HCT116 (cell line): ENCODE results near the gene DCTN3. TPM values are rescaled to one million over a fixed set of nuclear protein-coding genes. Genes with fewer than 3 reads are reported as not detected.

Experiments used
- ATAC-seq: fragments of 200-7000 bp; cut with Tn5 transposase; 2 replicates; pipeline ENCODE4 v1.9.1; 2020; ENCODE audit warnings: mild to moderate bottlenecking, moderate library complexity
- BruUV-seq: library from RNA; stranded (reverse); fragments of 400-500 nt; replicated peaks from 2 replicates; lab custom pipeline; 2021; lab: Mats Ljungman, UMichigan
- CTCF ChIA-PET: fragments of 300-600 bp; sonication (Branson Sonifier 250); formaldehyde crosslinking; loops from one replicate; lab custom pipeline; 2021; ENCODE audit warnings: antibody characterized with exemption; lab: Charles Lee
- POLR2A ChIA-PET: fragments of 300-600, 350-600 bp; sonication (Branson Sonifier 250); formaldehyde crosslinking; loops from one replicate; lab custom pipeline; 2021; ENCODE audit warnings: antibody characterized with exemption; lab: Charles Lee
- RAD21 ChIA-PET, 2 experiments: fragments of 300-600 bp; sonication (Branson Sonifier 250); formaldehyde crosslinking; loops; one replicate each; lab custom pipeline; 2023; ENCODE audit warnings: low total read pairs in 2 of 2; ENCODE audit not compliant: uncharacterized antibody in 2 of 2, unreplicated experiment in 2 of 2, low non-redundant PET in 1 of 2; lab: Charles Lee
- DNase-seq: peaks from one replicate; pipeline ENCODE4 v3.0.0-alpha.2; 2010; ENCODE audit warnings: low read depth, low spot score
- H2AFZ ChIP-seq: fragments of 200-600 bp; shearing (Covaris generic), sonication (generic); 2 replicates; pipeline ENCODE4 v1.6.1; 2017; ENCODE audit warnings: low read depth, mixed run types, mixed read lengths, antibody characterized with exemption, low read length; ENCODE audit not compliant: poor library complexity, severe bottlenecking
- H3K27ac ChIP-seq: 2 replicates; pipeline ENCODE4 v1.5.1; 2012; ENCODE audit warnings: low read depth, low read length
- H3K27me3 ChIP-seq: fragments of 200-600 bp; sonication (generic); 2 replicates; pipeline ENCODE4 v1.6.1; 2016; ENCODE audit warnings: mixed run types, low read length, mixed read lengths; ENCODE audit not compliant: insufficient read depth
- H3K36me3 ChIP-seq, 2 experiments: fragments of 200-500 bp in 1 of 2; fragments of 200-600 bp in 1 of 2; sonication (Bioruptor generic) in 1 of 2; sonication (generic) in 1 of 2; 2 replicates each; pipeline versions ENCODE4 v1.5.1 to v1.6.1; 2014 to 2016; ENCODE audit warnings: low read length in 2 of 2, inconsistent platforms in 1 of 2, mixed read lengths in 1 of 2, mixed run types in 1 of 2; ENCODE audit not compliant: insufficient read depth in 2 of 2, control insufficient read depth in 1 of 2
- H3K4me1 ChIP-seq, 2 experiments: fragments of 200-600 bp in 1 of 2; sonication (generic) in 1 of 2; 2 replicates each; pipeline versions ENCODE4 v1.5.1 to v1.6.1; 2012 to 2017; ENCODE audit warnings: low read length in 2 of 2, inconsistent platforms in 1 of 2, mild to moderate bottlenecking in 1 of 2, mixed read lengths in 1 of 2, mixed run types in 1 of 2, moderate library complexity in 1 of 2; ENCODE audit not compliant: insufficient read depth in 2 of 2, control insufficient read depth in 1 of 2
- H3K4me2 ChIP-seq: fragments of 200-600 bp; sonication (generic); 2 replicates; pipeline ENCODE4 v1.6.1; 2017; ENCODE audit warnings: mixed run types, low read length, mixed read lengths
- H3K4me3 ChIP-seq, 2 experiments: fragments of 200-600 bp in 1 of 2; sonication (generic) in 1 of 2; replicated peaks in 1 of 2; 2 replicates each; pipeline ENCODE4 v1.5.1; 2011 to 2016; ENCODE audit warnings: low read length in 2 of 2, control low read depth in 1 of 2, low read depth in 1 of 2, mild to moderate bottlenecking in 1 of 2, mixed read lengths in 1 of 2, mixed run types in 1 of 2
- H3K79me2 ChIP-seq: fragments of 200-600 bp; sonication (generic); 2 replicates; pipeline ENCODE4 v1.6.1; 2017; ENCODE audit warnings: mild to moderate bottlenecking, mixed run types, low read length, moderate library complexity, mixed read lengths; ENCODE audit not compliant: insufficient read depth
- H3K9ac ChIP-seq: fragments of 200-600 bp; sonication (generic); 2 replicates; pipeline ENCODE4 v1.6.1; 2016; ENCODE audit warnings: low read length, mixed read lengths
- H3K9me2 ChIP-seq: fragments of 200-600 bp; sonication (generic), shearing (Covaris generic); 2 replicates; pipeline ENCODE4 v1.6.1; 2017; ENCODE audit warnings: mixed run types, mild to moderate bottlenecking, moderate library complexity; ENCODE audit not compliant: insufficient read depth
- H3K9me3 ChIP-seq, 2 experiments: fragments of 200-500 bp in 1 of 2; fragments of 200-600 bp in 1 of 2; sonication (Bioruptor generic) in 1 of 2; sonication (generic) in 1 of 2; 2 replicates each; pipeline ENCODE4 v1.6.1; 2014 to 2017; ENCODE audit warnings: low read length in 2 of 2, mixed read lengths in 2 of 2, inconsistent platforms in 1 of 2, low read depth in 1 of 2, mild to moderate bottlenecking in 1 of 2, mixed run types in 1 of 2, moderate library complexity in 1 of 2; ENCODE audit not compliant: control insufficient read depth in 1 of 2, insufficient read depth in 1 of 2
- H4K20me1 ChIP-seq: fragments of 200-600 bp; sonication (generic), shearing (Covaris generic); 2 replicates; pipeline ENCODE4 v1.6.1; 2017; ENCODE audit warnings: mixed run types, mild to moderate bottlenecking, moderate library complexity; ENCODE audit not compliant: insufficient read depth
- CBX3 ChIP-seq: IDR thresholded peaks from 2 replicates; pipeline ENCODE4 v1.6.1; 2012; ENCODE audit warnings: low read depth
- CEBPB ChIP-seq: IDR thresholded peaks from 2 replicates; pipeline ENCODE4 v1.6.1; 2012; ENCODE audit warnings: low read depth
- EGR1 ChIP-seq: IDR thresholded peaks from 2 replicates; pipeline ENCODE4 v1.6.1; 2012; ENCODE audit warnings: low read depth
- ELF1 ChIP-seq: IDR thresholded peaks from 2 replicates; pipeline ENCODE4 v1.6.1; 2012; ENCODE audit warnings: low read depth, borderline replicate concordance
- EZH2 ChIP-seq: fragments of 200-600 bp; sonication (generic); IDR thresholded peaks from 2 replicates; pipeline ENCODE4 v1.6.1; 2017; ENCODE audit warnings: antibody characterized with exemption, mixed run types
- EZH2phosphoT487 ChIP-seq: fragments of 200-600 bp; IDR thresholded peaks from 2 replicates; pipeline ENCODE4 v1.6.1; 2018; ENCODE audit warnings: antibody characterized with exemption, borderline replicate concordance
- FOSL1 ChIP-seq: IDR thresholded peaks from 2 replicates; pipeline ENCODE4 v1.6.1; 2012; ENCODE audit warnings: low read depth
- JUND ChIP-seq: IDR thresholded peaks from 2 replicates; pipeline ENCODE4 v1.6.1; 2012
- POLR2A ChIP-seq: IDR thresholded peaks from 2 replicates; pipeline ENCODE4 v1.7.0; 2011; ENCODE audit warnings: borderline replicate concordance; ENCODE audit not compliant: insufficient read depth, insufficient read length; ENCODE audit errors: extremely low read depth
- POLR2AphosphoS5 ChIP-seq: IDR thresholded peaks from 2 replicates; pipeline ENCODE4 v1.6.1; 2011; ENCODE audit warnings: mild to moderate bottlenecking, low read depth, low read length, moderate library complexity
- RAD21 ChIP-seq: IDR thresholded peaks from 2 replicates; pipeline ENCODE4 v1.6.1; 2012; ENCODE audit warnings: low read depth, mild to moderate bottlenecking
- SIN3A ChIP-seq: IDR thresholded peaks from 2 replicates; pipeline ENCODE4 v1.6.1; 2012; ENCODE audit warnings: low read depth
- SP1 ChIP-seq: IDR thresholded peaks from 2 replicates; pipeline ENCODE4 v1.6.1; 2012; ENCODE audit warnings: low read depth
- TCF7L2 ChIP-seq: IDR thresholded peaks from 2 replicates; pipeline ENCODE4 v1.7.0; 2011; ENCODE audit warnings: borderline replicate concordance, inconsistent platforms; ENCODE audit not compliant: insufficient read depth, insufficient read length; ENCODE audit errors: extremely low read depth
- YY1 ChIP-seq: IDR thresholded peaks from 2 replicates; pipeline ENCODE4 v1.6.1; 2011; ENCODE audit warnings: low read length, low read depth, moderate library complexity, mild to moderate bottlenecking; ENCODE audit not compliant: insufficient replicate concordance; ENCODE audit errors: extremely low read depth
- intact Hi-C: fragments of 100-400 bp; cut with micrococcal nuclease; formaldehyde crosslinking; loops from 2 replicates; pipeline ENCODE4 v1.10.0; 2022
- total RNA-seq: library from RNA; stranded (reverse); gene quantifications from one replicate; pipeline ENCODE4 v1.2.1, GENCODE V29; 2021; ENCODE audit not compliant: unreplicated experiment
- TF ChIP-seq, protein P1 (sequence below): IDR thresholded peaks from 2 replicates; pipeline ENCODE4 v1.6.1; 2012
- TF ChIP-seq, protein P2 (sequence below), 3 experiments: fragments of 200-600 bp in 1 of 3; sonication (generic) in 1 of 3; IDR thresholded peaks in 2 of 3; conservative IDR thresholded peaks in 1 of 3; 2 replicates each; pipeline ENCODE4 v1.5.1; 2012 to 2017; ENCODE audit warnings: low read depth in 2 of 3, low read length in 2 of 3, antibody characterized with exemption in 1 of 3, borderline replicate concordance in 1 of 3, control low read depth in 1 of 3, mild to moderate bottlenecking in 1 of 3, mixed read lengths in 1 of 3, mixed run types in 1 of 3, moderate library complexity in 1 of 3; ENCODE audit not compliant: insufficient read depth in 1 of 3
- TF ChIP-seq, protein P3 (sequence below): IDR thresholded peaks from 2 replicates; pipeline ENCODE4 v1.6.1; 2012

The DCTN3 gene
- total RNA-seq, 1 experiment from 2014 or later = 64.0 TPM

DNA sequence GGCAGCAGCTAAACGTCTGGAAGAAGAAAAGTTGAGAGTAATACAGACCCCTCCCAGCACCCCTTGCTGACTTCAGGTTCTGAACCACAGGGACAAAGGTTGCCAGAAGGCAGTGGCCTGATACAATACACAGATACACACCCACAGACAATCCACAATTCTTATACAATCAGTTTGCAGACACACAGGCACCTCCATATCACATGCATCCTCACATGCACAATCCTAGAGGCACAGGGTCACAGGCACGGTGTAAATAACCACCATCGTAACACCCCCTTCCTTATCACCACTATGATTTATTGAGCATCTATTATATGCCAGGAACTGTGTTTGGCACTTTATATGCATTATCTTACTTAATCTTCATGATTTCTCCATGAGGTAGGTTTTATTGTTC lies 39.0 kb downstream of the DCTN3 start:
- Histone ChIP-seq H3K4me3 (no peak overlapping the region), H3K9ac (no peak overlapping the region), H3K79me2 (no peaks in the 10 kb centered on the region), H4K20me1 (no peaks in the 10 kb centered on the region), H3K36me3 (no peaks in the 10 kb centered on the region), H2AFZ (no peak overlapping the region), H3K9me2 (no peaks in the 10 kb centered on the region), H3K9me3 (no peaks in the 10 kb centered on the region), H3K4me2 (no peak overlapping the region), H3K27me3 (peaks cover 5% of the 10 kb centered on the region; the same call in 1 of the 2 replicates), H3K4me1 (no peaks in the 10 kb centered on the region), H3K27ac (no peak overlapping the region)
- DNase-seq (no peak), ATAC-seq (no peak)
- no TSS peak for BruUV-seq
- ChIA-PET RAD21 (no interaction called here), POLR2A (no interaction called here), CTCF (interaction anchor here (1.0 kb wide), 1 partner anchor 10 kb away, joined by 3 read pairs; no protein-coding TSS in a partner anchor)
- intact Hi-C loops = no loop called here
- TF ChIP-seq EGR1 (no peak), CBX3 (no peak), JUND (no peak), SIN3A (no peak), EZH2 (no peak), FOSL1 (no peak), CEBPB (no peak), POLR2A (no peak), ELF1 (no peak), TCF7L2 (no peak), RAD21 (no peak), POLR2AphosphoS5 (no peak), EZH2phosphoT487 (no peak), SP1 (no peak), YY1 (no peak)
- TF ChIP-seq, protein P1, sequence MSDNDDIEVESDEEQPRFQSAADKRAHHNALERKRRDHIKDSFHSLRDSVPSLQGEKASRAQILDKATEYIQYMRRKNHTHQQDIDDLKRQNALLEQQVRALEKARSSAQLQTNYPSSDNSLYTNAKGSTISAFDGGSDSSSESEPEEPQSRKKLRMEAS = no peak
- TF ChIP-seq, protein P2, sequence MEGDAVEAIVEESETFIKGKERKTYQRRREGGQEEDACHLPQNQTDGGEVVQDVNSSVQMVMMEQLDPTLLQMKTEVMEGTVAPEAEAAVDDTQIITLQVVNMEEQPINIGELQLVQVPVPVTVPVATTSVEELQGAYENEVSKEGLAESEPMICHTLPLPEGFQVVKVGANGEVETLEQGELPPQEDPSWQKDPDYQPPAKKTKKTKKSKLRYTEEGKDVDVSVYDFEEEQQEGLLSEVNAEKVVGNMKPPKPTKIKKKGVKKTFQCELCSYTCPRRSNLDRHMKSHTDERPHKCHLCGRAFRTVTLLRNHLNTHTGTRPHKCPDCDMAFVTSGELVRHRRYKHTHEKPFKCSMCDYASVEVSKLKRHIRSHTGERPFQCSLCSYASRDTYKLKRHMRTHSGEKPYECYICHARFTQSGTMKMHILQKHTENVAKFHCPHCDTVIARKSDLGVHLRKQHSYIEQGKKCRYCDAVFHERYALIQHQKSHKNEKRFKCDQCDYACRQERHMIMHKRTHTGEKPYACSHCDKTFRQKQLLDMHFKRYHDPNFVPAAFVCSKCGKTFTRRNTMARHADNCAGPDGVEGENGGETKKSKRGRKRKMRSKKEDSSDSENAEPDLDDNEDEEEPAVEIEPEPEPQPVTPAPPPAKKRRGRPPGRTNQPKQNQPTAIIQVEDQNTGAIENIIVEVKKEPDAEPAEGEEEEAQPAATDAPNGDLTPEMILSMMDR (IDR thresholded peaks at IDR 0.05 in 2 of 3, conservative IDR thresholded peaks at IDR 0.05 in 1 of 3; ENCODE audit: borderline replicate concordance in 1 of 3, insufficient read depth in 1 of 3, low read depth in 2 of 3, low read length in 2 of 3) = no peak
- TF ChIP-seq, protein P3, sequence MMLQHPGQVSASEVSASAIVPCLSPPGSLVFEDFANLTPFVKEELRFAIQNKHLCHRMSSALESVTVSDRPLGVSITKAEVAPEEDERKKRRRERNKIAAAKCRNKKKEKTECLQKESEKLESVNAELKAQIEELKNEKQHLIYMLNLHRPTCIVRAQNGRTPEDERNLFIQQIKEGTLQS = no peak
